ENCODE results near the gene TTLL3. TPM values are rescaled to one million over a fixed set of nuclear protein-coding genes. Genes with fewer than 3 reads are reported as not detected.

TTLL3 gene
- total and polyA plus RNA-seq, 2 of the 4 experiments (the other 2 are of a cell fraction) = 6.8 to 43.4 TPM

GRCh38 chr3:9800529-9800928, 9.5 kb upstream of the TTLL3 start:
- H3K4me1 ChIP-seq (ENCODE audit: control insufficient read depth, insufficient read depth, low read length) = peaks cover 8% of the 10 kb centered on the region
- H3K14ac ChIP-seq (replicated peaks; ENCODE audit: low read depth, low read length) = no peak overlapping the region
- no peak overlapping the region for H4K8ac ChIP-seq (ENCODE audit: low read depth in 2 of 2, low read length in 2 of 2)
- no peak overlapping the region for H2BK120ac ChIP-seq (ENCODE audit: low read depth, low read length)
- no peak overlapping the region for H3K9ac ChIP-seq (ENCODE audit: low read depth, low read length)
- H3K4ac ChIP-seq (ENCODE audit: low read depth, low read length) = no peak overlapping the region
- H2BK15ac ChIP-seq (ENCODE audit: low read depth, low read length) = no peak overlapping the region
- ChIA-PET CTCF (no interaction called here), POLR2A (ENCODE audit: unreplicated experiment) (no interaction called here)
- H4K5ac ChIP-seq (ENCODE audit: low read depth, low read length) = no peak overlapping the region
- intact Hi-C loops (cut with micrococcal nuclease) (no loop called here), in situ Hi-C loops (cut with MboI; ENCODE audit: low sequenced_read_pairs) (no loop called here), dilution Hi-C loops (cut with HindIII; ENCODE audit: low sequenced_read_pairs, unreplicated experiment) (no loop called here)
- no peak overlapping the region for H3K18ac ChIP-seq (ENCODE audit: low read depth, low read length)
- H3K36me3 ChIP-seq (ENCODE audit: control insufficient read depth, insufficient read depth, low read length) = peaks cover 68% of the 10 kb centered on the region
- no peaks in the 10 kb centered on the region for H3K9me3 ChIP-seq (ENCODE audit: control insufficient read depth, insufficient read depth, low read length)
- no peak overlapping the region for H3K27ac ChIP-seq (ENCODE audit: insufficient read depth, low read length)
- no peak overlapping the region for H2AFZ ChIP-seq (replicated peaks; ENCODE audit: low read length, poor library complexity)
- peak; percentile 18; the same call in 1 of the 2 replicates for TF ChIP-seq CTCF (conservative IDR thresholded peaks at IDR 0.05; ENCODE audit: low read depth, low read length)
- no peak for TF ChIP-seq FOS (IDR thresholded peaks at IDR 0.05; ENCODE audit: low read depth, low read length)
- TF ChIP-seq MAFK (IDR thresholded peaks at IDR 0.05; ENCODE audit: low read depth, low read length) = no peak
- no peak for TF ChIP-seq SMC3 (IDR thresholded peaks at IDR 0.05; ENCODE audit: low read depth, low read length)
- no peak for TF ChIP-seq MAZ (IDR thresholded peaks at IDR 0.05; ENCODE audit: borderline replicate concordance, low read depth, low read length)
- H4K91ac ChIP-seq (ENCODE audit: insufficient read depth, low read depth, low read length) = no peak overlapping the region
- no peak overlapping the region for H2AK5ac ChIP-seq (ENCODE audit: low read depth, low read length)
- no peak overlapping the region for H2AK9ac ChIP-seq (replicated peaks; ENCODE audit: low read depth, low read length, poor library complexity)
- H3K4me2 ChIP-seq (ENCODE audit: low read depth, low read length) = no peak overlapping the region
- peaks cover 35 to 57% of the 10 kb centered on the region in 2 experiments for H3K79me1 ChIP-seq (ENCODE audit: low read depth in 1 of 2, low read length in 2 of 2)
- DNase-seq (no peak), ATAC-seq (ENCODE audit: low read depth) (no peak)
- no peak overlapping the region for H3K56ac ChIP-seq (ENCODE audit: extremely low read depth, insufficient read depth, low read length)
- no peak overlapping the region for H3K23ac ChIP-seq (ENCODE audit: low read depth, low read length)
- no TSS peak for BruUV-seq (replicated peaks)
- no peak overlapping the region for H2BK20ac ChIP-seq (ENCODE audit: low read depth, low read length)
- peaks cover 35% of the 10 kb centered on the region; the same call in 1 of the 2 replicates for H4K20me1 ChIP-seq (ENCODE audit: insufficient read depth, low read length)
- H3K27me3 ChIP-seq (ENCODE audit: control insufficient read depth, insufficient read depth, low read length) = no peaks in the 10 kb centered on the region
- H3K4me3 ChIP-seq (ENCODE audit: insufficient read depth, low read depth, low read length) = no peak overlapping the region
- H3K9me1 ChIP-seq (ENCODE audit: insufficient read depth, low read length) = peaks cover 9% of the 10 kb centered on the region
- no CpG with 5 or more reads among the region's 5 CpGs for WGBS, 2 experiments (ENCODE audit: extremely low coverage in 2 of 2, insufficient read length in 1 of 2)
- no peak overlapping the region for H2BK5ac ChIP-seq (ENCODE audit: low read depth, low read length, poor library complexity, severe bottlenecking)
